HCT116 (cell line): Measurements from ENCODE around the gene HSD17B12. TPM values are rescaled to one million over a fixed set of nuclear protein-coding genes. Genes with fewer than 3 reads are reported as not detected.

Source experiments
- ATAC-seq: fragments of 200-7000 bp; cut with Tn5 transposase; 2 replicates; pipeline ENCODE4 v1.9.1; 2020; ENCODE audit warnings: mild to moderate bottlenecking, moderate library complexity
- BruUV-seq: library from RNA; stranded (reverse); fragments of 400-500 nt; replicated peaks from 2 replicates; lab custom pipeline; 2021; lab: Mats Ljungman, UMichigan
- CTCF ChIA-PET: fragments of 300-600 bp; sonication (Branson Sonifier 250); formaldehyde crosslinking; loops from one replicate; lab custom pipeline; 2021; ENCODE audit warnings: antibody characterized with exemption; lab: Charles Lee
- POLR2A ChIA-PET: fragments of 300-600, 350-600 bp; sonication (Branson Sonifier 250); formaldehyde crosslinking; loops from one replicate; lab custom pipeline; 2021; ENCODE audit warnings: antibody characterized with exemption; lab: Charles Lee
- RAD21 ChIA-PET, 2 experiments: fragments of 300-600 bp; sonication (Branson Sonifier 250); formaldehyde crosslinking; loops; one replicate each; lab custom pipeline; 2023; ENCODE audit warnings: low total read pairs in 2 of 2; ENCODE audit not compliant: uncharacterized antibody in 2 of 2, unreplicated experiment in 2 of 2, low non-redundant PET in 1 of 2; lab: Charles Lee
- DNase-seq: peaks from one replicate; pipeline ENCODE4 v3.0.0-alpha.2; 2010; ENCODE audit warnings: low read depth, low spot score
- H2AFZ ChIP-seq: fragments of 200-600 bp; shearing (Covaris generic), sonication (generic); 2 replicates; pipeline ENCODE4 v1.6.1; 2017; ENCODE audit warnings: low read depth, mixed run types, mixed read lengths, antibody characterized with exemption, low read length; ENCODE audit not compliant: poor library complexity, severe bottlenecking
- H3K27ac ChIP-seq: 2 replicates; pipeline ENCODE4 v1.5.1; 2012; ENCODE audit warnings: low read depth, low read length
- H3K27me3 ChIP-seq: fragments of 200-600 bp; sonication (generic); 2 replicates; pipeline ENCODE4 v1.6.1; 2016; ENCODE audit warnings: mixed run types, low read length, mixed read lengths; ENCODE audit not compliant: insufficient read depth
- H3K36me3 ChIP-seq, 2 experiments: fragments of 200-500 bp in 1 of 2; fragments of 200-600 bp in 1 of 2; sonication (Bioruptor generic) in 1 of 2; sonication (generic) in 1 of 2; 2 replicates each; pipeline versions ENCODE4 v1.5.1 to v1.6.1; 2014 to 2016; ENCODE audit warnings: low read length in 2 of 2, inconsistent platforms in 1 of 2, mixed read lengths in 1 of 2, mixed run types in 1 of 2; ENCODE audit not compliant: insufficient read depth in 2 of 2, control insufficient read depth in 1 of 2
- H3K4me1 ChIP-seq, 2 experiments: fragments of 200-600 bp in 1 of 2; sonication (generic) in 1 of 2; 2 replicates each; pipeline versions ENCODE4 v1.5.1 to v1.6.1; 2012 to 2017; ENCODE audit warnings: low read length in 2 of 2, inconsistent platforms in 1 of 2, mild to moderate bottlenecking in 1 of 2, mixed read lengths in 1 of 2, mixed run types in 1 of 2, moderate library complexity in 1 of 2; ENCODE audit not compliant: insufficient read depth in 2 of 2, control insufficient read depth in 1 of 2
- H3K4me2 ChIP-seq: fragments of 200-600 bp; sonication (generic); 2 replicates; pipeline ENCODE4 v1.6.1; 2017; ENCODE audit warnings: mixed run types, low read length, mixed read lengths
- H3K4me3 ChIP-seq, 2 experiments: fragments of 200-600 bp in 1 of 2; sonication (generic) in 1 of 2; replicated peaks in 1 of 2; 2 replicates each; pipeline ENCODE4 v1.5.1; 2011 to 2016; ENCODE audit warnings: low read length in 2 of 2, control low read depth in 1 of 2, low read depth in 1 of 2, mild to moderate bottlenecking in 1 of 2, mixed read lengths in 1 of 2, mixed run types in 1 of 2
- H3K79me2 ChIP-seq: fragments of 200-600 bp; sonication (generic); 2 replicates; pipeline ENCODE4 v1.6.1; 2017; ENCODE audit warnings: mild to moderate bottlenecking, mixed run types, low read length, moderate library complexity, mixed read lengths; ENCODE audit not compliant: insufficient read depth
- H3K9ac ChIP-seq: fragments of 200-600 bp; sonication (generic); 2 replicates; pipeline ENCODE4 v1.6.1; 2016; ENCODE audit warnings: low read length, mixed read lengths
- H3K9me2 ChIP-seq: fragments of 200-600 bp; sonication (generic), shearing (Covaris generic); 2 replicates; pipeline ENCODE4 v1.6.1; 2017; ENCODE audit warnings: mixed run types, mild to moderate bottlenecking, moderate library complexity; ENCODE audit not compliant: insufficient read depth
- H3K9me3 ChIP-seq, 2 experiments: fragments of 200-500 bp in 1 of 2; fragments of 200-600 bp in 1 of 2; sonication (Bioruptor generic) in 1 of 2; sonication (generic) in 1 of 2; 2 replicates each; pipeline ENCODE4 v1.6.1; 2014 to 2017; ENCODE audit warnings: low read length in 2 of 2, mixed read lengths in 2 of 2, inconsistent platforms in 1 of 2, low read depth in 1 of 2, mild to moderate bottlenecking in 1 of 2, mixed run types in 1 of 2, moderate library complexity in 1 of 2; ENCODE audit not compliant: control insufficient read depth in 1 of 2, insufficient read depth in 1 of 2
- H4K20me1 ChIP-seq: fragments of 200-600 bp; sonication (generic), shearing (Covaris generic); 2 replicates; pipeline ENCODE4 v1.6.1; 2017; ENCODE audit warnings: mixed run types, mild to moderate bottlenecking, moderate library complexity; ENCODE audit not compliant: insufficient read depth
- EGR1 ChIP-seq: IDR thresholded peaks from 2 replicates; pipeline ENCODE4 v1.6.1; 2012; ENCODE audit warnings: low read depth
- ELF1 ChIP-seq: IDR thresholded peaks from 2 replicates; pipeline ENCODE4 v1.6.1; 2012; ENCODE audit warnings: low read depth, borderline replicate concordance
- EZH2phosphoT487 ChIP-seq: fragments of 200-600 bp; IDR thresholded peaks from 2 replicates; pipeline ENCODE4 v1.6.1; 2018; ENCODE audit warnings: antibody characterized with exemption, borderline replicate concordance
- JUND ChIP-seq: IDR thresholded peaks from 2 replicates; pipeline ENCODE4 v1.6.1; 2012
- POLR2A ChIP-seq: IDR thresholded peaks from 2 replicates; pipeline ENCODE4 v1.7.0; 2011; ENCODE audit warnings: borderline replicate concordance; ENCODE audit not compliant: insufficient read depth, insufficient read length; ENCODE audit errors: extremely low read depth
- SIN3A ChIP-seq: IDR thresholded peaks from 2 replicates; pipeline ENCODE4 v1.6.1; 2012; ENCODE audit warnings: low read depth
- TCF7L2 ChIP-seq: IDR thresholded peaks from 2 replicates; pipeline ENCODE4 v1.7.0; 2011; ENCODE audit warnings: borderline replicate concordance, inconsistent platforms; ENCODE audit not compliant: insufficient read depth, insufficient read length; ENCODE audit errors: extremely low read depth
- ZFX ChIP-seq: fragments of 450-650 bp; IDR thresholded peaks from 2 replicates; pipeline ENCODE4 v1.6.1; 2017
- intact Hi-C: fragments of 100-400 bp; cut with micrococcal nuclease; formaldehyde crosslinking; loops from 2 replicates; pipeline ENCODE4 v1.10.0; 2022
- total RNA-seq: library from RNA; stranded (reverse); gene quantifications from one replicate; pipeline ENCODE4 v1.2.1, GENCODE V29; 2021; ENCODE audit not compliant: unreplicated experiment
- TF ChIP-seq, protein P1 (sequence below), 3 experiments: fragments of 200-600 bp in 1 of 3; sonication (generic) in 1 of 3; IDR thresholded peaks in 2 of 3; conservative IDR thresholded peaks in 1 of 3; 2 replicates each; pipeline ENCODE4 v1.5.1; 2012 to 2017; ENCODE audit warnings: low read depth in 2 of 3, low read length in 2 of 3, antibody characterized with exemption in 1 of 3, borderline replicate concordance in 1 of 3, control low read depth in 1 of 3, mild to moderate bottlenecking in 1 of 3, mixed read lengths in 1 of 3, mixed run types in 1 of 3, moderate library complexity in 1 of 3; ENCODE audit not compliant: insufficient read depth in 1 of 3
- TF ChIP-seq, protein P2 (sequence below): IDR thresholded peaks from 2 replicates; pipeline ENCODE4 v1.6.1; 2012
- TF ChIP-seq, protein P3 (sequence below): IDR thresholded peaks from 2 replicates; pipeline ENCODE4 v1.6.1; 2012
- TF ChIP-seq, protein P4 (sequence below): IDR thresholded peaks from 2 replicates; pipeline ENCODE4 v1.6.1; 2011; ENCODE audit warnings: mild to moderate bottlenecking, low read length, moderate library complexity; ENCODE audit not compliant: insufficient replicate concordance; ENCODE audit errors: extremely low read depth

HSD17B12 gene
- total RNA-seq, 1 experiment from 2014 or later, result 83.7 TPM

DNA sequence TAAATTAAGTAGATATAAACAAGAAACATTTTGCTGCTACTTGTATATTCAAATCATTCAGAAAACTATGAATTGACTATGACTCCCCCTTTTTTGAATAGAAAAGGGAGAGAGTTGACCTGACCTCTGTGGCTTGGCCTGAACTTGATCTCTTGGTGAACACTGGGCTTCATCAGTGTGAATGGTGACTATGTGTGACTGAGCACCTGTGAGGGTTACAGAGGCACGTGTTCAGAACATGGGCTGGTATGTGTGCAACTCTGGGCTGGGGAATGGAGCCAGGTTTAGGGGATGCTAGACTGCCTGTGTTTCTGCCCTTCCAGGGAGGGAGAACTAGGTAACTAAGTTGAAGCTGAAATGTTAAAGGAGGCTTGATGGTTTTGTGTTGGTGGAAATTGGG, 29.2 kb downstream of the HSD17B12 start:
- Histone ChIP-seq H4K20me1 (0 out of 2 replicates have a peak, but pooled peaks cover 4% of the 10 kb centered on the region), H3K27ac (no peak overlapping the region), H3K9ac (no peak overlapping the region), H3K9me3 (no peaks in the 10 kb centered on the region), H3K4me1 (no peaks in the 10 kb centered on the region), H3K9me2 (no peaks in the 10 kb centered on the region), H3K27me3 (no peaks in the 10 kb centered on the region), H2AFZ (no peak overlapping the region), H3K79me2 (peaks cover 58% of the 10 kb centered on the region), H3K4me2 (no peak overlapping the region), H3K4me3 (no peak overlapping the region), H3K36me3 (no peaks in the 10 kb centered on the region)
- ChIA-PET CTCF (no interaction called here), RAD21 (no interaction called here), POLR2A (no interaction called here)
- ATAC-seq, result no peak
- intact Hi-C loops, result no loop called here
- no TSS peak for BruUV-seq
- TF ChIP-seq JUND, result no peak
- no peak for TF ChIP-seq EGR1
- TF ChIP-seq, protein P1, sequence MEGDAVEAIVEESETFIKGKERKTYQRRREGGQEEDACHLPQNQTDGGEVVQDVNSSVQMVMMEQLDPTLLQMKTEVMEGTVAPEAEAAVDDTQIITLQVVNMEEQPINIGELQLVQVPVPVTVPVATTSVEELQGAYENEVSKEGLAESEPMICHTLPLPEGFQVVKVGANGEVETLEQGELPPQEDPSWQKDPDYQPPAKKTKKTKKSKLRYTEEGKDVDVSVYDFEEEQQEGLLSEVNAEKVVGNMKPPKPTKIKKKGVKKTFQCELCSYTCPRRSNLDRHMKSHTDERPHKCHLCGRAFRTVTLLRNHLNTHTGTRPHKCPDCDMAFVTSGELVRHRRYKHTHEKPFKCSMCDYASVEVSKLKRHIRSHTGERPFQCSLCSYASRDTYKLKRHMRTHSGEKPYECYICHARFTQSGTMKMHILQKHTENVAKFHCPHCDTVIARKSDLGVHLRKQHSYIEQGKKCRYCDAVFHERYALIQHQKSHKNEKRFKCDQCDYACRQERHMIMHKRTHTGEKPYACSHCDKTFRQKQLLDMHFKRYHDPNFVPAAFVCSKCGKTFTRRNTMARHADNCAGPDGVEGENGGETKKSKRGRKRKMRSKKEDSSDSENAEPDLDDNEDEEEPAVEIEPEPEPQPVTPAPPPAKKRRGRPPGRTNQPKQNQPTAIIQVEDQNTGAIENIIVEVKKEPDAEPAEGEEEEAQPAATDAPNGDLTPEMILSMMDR (IDR thresholded peaks at IDR 0.05 in 2 of 3, conservative IDR thresholded peaks at IDR 0.05 in 1 of 3; ENCODE audit: borderline replicate concordance in 1 of 3, insufficient read depth in 1 of 3, low read depth in 2 of 3, low read length in 2 of 3), result no peak
- no peak for TF ChIP-seq ELF1
- TF ChIP-seq, protein P2, sequence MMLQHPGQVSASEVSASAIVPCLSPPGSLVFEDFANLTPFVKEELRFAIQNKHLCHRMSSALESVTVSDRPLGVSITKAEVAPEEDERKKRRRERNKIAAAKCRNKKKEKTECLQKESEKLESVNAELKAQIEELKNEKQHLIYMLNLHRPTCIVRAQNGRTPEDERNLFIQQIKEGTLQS, result no peak
- TF ChIP-seq EZH2phosphoT487, result no peak
- no peak for TF ChIP-seq TCF7L2
- no peak for TF ChIP-seq POLR2A
- no peak for TF ChIP-seq SIN3A
- TF ChIP-seq, protein P3, sequence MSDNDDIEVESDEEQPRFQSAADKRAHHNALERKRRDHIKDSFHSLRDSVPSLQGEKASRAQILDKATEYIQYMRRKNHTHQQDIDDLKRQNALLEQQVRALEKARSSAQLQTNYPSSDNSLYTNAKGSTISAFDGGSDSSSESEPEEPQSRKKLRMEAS, result no peak
- TF ChIP-seq, protein P4, sequence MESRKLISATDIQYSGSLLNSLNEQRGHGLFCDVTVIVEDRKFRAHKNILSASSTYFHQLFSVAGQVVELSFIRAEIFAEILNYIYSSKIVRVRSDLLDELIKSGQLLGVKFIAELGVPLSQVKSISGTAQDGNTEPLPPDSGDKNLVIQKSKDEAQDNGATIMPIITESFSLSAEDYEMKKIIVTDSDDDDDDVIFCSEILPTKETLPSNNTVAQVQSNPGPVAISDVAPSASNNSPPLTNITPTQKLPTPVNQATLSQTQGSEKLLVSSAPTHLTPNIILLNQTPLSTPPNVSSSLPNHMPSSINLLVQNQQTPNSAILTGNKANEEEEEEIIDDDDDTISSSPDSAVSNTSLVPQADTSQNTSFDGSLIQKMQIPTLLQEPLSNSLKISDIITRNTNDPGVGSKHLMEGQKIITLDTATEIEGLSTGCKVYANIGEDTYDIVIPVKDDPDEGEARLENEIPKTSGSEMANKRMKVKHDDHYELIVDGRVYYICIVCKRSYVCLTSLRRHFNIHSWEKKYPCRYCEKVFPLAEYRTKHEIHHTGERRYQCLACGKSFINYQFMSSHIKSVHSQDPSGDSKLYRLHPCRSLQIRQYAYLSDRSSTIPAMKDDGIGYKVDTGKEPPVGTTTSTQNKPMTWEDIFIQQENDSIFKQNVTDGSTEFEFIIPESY, result no peak
- TF ChIP-seq ZFX, result no peak
- no peak for DNase-seq
